ENCODE measurements around the gene FGD5.
"Not testable (repeated sequence)": the region's sequence is repeated elsewhere in the genome, so short reads cannot be mapped to it uniquely, and the experiment has no call there.

FGD5 gene

DNA sequence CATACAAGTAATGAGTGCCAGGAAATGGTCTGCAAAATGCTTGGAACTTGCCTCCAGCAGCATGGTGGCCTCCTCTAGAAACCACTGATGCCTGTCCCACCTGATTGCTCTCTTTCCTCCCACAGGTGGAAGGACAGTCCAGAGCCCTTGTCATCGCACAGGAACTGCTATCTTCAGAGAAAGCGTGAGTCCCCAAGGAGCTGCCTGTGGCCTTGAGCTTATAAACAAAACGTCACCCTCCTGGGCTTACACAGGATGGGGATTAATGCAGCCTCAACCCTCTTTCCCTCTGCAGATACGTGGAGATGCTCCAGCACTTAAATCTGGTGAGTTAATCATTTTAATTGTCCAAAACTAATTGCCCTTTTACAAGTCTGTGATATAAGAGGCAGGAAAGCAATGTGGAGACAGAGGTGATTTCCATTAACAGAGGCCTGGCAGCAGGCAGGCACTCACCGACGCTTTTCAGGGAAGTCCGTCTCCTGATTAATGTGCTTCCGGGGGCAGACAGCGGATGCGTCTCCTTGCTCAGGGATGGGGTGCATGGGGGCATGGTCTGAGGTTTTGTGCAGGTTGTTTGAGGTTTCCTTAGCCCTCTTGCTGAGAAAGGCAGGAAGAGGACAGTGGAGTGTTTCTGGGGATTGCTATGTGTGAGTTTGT lies 61.8 kb downstream of the FGD5 start:
- DNase-seq = no peak

DNA sequence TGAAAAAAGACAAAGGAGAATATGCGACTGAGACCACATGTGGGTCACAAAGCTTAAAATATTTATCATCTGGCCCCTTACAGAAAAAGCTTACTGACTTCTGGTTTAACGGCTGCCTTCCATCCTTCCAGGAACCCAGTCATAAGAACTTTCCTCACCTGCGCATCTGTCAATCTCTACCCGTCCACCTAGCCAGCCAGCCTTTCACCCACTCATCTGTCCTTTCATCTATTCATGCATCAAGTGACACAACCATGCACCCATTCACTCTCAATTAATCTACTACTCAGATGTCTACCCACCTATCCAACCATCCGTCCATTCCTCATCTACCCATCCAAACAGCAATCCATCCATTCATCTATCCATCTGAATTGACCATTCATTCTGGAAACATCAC lies 64.5 kb downstream of the FGD5 start:
- no peak for DNase-seq

DNA sequence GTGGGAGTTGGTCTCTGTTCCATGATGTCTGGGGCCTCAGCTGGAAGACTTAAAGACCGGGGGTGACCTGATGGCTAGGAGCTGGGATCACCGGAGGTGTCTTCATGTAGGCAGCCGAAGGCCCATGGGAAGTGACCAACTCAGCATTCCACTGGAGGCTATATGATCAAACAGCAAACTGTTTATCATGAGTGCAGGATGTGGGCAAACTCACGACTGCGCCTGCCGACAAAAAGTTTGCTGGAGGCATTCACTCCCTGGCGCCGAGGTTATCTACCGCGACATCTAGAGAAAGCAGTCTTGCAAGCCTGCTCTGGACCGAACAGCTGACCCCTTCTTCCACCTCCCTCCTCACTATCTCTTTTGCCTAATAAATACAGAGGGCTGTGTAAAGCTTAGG lies 65.9 kb downstream of the FGD5 start:
- no peak for DNase-seq

DNA sequence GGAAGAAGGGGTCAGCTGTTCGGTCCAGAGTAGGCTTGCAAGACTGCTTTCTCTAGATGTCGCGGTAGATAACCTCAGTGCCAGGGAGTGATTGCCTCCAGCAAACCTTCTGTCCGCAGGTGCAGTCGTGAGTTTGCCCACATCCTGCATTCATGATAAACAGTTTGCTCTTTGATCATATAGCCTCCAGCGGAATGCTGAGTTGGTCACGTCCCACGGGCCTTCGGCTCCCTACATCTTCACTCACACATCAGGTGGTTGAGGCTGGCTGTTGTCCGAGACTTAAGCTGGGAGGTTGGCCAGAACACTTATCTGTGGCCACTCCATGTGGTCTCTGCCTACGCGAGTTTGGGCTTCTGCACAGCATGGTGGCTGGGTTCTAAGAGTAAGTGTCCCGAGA lies 66.5 kb downstream of the FGD5 start:
- no peak for DNase-seq

DNA sequence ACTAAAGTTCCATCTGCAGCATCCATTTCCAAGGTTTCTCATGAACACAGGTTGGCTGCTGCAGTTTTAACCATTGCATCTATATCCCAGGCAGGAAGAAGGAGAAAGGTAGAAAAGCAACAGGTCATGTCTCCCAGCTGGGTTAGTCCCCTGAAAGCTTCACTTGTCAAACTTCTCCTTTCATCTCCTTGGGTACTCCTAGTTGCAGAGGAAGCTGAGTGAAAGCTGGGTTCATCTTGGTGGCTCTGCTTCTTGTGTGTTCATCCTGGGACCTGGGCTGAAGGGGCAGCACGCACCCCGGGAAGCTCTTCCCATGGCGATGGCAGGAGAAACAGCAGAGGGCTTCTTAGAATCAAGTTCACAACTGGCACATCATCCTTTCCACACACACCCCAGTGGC lies 67.3 kb downstream of the FGD5 start:
- DNase-seq = no peak

DNA sequence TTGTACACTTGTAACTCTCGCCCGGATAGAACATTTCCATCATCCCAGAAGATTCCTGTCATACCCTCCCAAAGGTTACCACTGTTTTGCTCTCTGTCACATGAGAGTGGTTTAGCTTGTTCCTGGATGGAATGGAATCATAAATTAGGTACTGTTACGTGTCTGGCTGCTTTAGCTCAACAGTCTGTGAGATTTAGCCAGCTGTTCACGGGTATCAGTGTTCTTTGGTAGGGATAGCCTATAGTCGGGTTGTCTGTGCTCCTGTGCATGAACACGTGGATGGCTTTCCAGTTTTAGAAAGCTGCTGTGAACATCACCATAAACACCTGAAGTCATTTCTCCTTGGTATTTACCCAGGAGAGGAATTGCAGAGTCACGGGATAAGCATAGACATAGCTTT lies 70.4 kb downstream of the FGD5 start:
- no peak for DNase-seq

DNA sequence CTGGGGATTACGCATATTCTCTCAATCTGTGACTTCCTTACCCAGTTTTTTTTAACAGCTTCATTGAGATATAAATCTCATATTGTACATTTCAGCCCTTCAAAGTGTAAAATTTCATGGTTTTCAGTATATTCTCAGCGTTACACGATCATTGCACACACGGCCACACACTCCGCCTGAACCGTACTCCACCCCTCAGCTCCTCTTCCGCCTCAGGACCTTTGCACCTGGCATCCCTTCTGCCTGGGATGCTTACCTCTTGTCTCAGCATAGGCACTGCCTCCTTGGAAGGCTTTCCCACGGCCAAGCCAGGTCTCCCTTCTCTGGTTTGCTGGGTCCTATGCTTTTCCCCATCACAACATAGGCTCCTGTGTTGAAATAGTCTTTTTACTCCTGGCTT lies 71.2 kb downstream of the FGD5 start:
- DNase-seq = no peak

DNA sequence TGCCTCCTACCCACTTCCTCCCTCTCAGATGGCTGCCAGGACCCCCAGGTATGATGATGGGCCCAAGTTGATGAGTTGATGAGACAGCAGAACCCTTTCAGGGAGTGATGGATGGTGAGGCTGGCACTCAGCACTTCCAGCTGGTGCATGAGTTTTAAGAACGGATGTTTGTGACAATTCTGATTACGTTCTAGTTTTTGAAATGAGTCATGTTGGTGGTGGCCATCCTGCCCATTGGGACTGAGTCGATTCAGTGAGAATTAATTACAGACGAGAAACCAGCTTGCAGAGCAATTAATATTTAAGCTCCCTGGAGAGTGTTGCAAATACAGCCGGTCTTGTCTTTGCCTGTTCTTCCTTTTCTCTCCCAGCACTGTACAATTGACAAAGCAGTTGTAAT lies 71.7 kb downstream of the FGD5 start:
- DNase-seq = no peak

DNA sequence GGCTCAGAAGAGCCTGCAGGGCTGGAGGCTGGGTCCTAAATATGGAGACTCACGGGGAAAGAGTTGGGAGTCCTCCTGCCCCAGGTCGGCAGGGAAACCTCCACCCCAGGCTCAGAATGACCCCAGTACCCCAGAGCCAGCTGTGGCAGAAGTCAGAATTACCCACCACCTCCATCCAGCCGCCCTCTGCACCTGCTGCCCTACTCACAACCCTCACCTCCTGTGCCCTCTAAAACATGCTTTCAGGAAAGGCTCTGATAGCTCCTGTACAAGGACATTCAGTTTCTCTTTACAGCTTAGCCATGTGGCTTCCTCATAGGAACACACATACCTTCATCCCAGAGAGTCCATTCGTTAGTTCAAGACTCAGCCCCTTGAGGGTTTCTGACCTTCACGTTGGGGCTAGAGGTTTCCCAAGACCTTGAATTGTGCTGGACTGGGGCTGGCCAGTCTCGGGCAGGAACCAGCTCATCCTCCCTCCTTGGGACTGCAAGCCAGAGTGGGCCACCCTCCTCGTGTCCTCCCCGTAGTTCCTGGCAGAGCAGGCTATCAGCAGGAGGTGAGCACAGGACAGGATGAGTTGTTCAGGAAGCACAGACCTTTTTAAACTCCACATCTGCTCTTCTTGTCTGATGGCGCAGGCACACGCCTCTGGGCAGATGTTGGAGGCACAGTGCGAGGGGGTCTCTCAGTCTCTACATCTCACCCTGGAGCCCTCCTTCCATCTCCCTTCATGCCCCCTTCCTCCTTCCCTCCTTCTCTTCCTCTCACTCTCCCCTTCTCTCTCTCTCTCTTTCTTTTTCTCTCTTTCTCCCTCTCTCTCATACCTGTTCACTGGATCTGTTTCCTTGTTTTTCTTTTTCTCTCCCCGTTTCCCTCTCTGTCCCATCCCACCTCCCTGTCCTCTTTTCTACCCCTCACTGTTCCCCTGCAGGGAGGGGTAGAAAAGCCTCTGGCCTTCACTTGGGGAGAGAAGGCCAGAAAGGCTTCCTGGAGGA lies 72.7 kb downstream of the FGD5 start:
- DNase-seq = no peak

DNA sequence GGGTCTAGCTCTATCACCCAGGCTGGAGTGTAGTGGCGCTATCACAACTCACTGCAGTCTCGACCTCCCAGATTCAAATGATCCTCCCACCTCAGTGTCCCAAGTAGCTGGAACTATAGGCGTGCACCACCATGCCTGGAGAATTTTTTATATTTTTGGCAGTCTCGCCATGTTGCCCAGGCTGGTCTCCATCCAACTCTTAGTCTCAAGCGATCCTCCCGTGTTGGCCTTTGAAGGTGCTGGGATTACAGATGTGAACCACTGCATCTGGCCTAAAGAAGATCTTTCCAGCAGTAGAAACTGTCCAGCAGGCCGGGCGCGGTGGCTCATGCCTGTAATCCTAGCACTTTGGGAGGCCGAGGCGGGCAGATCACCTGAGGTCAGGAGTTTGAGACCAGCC lies 73.5 kb downstream of the FGD5 start:
- no peak for DNase-seq

DNA sequence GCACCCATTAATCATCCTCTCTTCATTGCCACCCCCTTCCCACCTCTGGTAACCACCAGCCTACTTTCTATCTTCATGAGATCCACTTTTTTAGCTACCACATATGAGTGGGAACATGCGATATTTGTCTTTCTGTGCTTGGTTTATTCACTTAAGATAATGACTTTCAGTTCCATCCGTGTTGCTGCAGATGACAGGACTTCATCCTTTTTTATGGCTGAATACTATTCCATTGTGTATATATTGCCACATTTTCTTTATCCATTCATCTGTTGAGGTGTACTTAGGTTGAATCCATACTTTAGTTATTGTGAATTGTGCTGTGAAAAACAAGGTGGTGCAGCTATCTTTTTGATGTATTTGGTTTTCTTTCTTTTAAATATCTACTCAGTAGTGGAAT lies 75.3 kb downstream of the FGD5 start:
- DNase-seq = no peak

DNA sequence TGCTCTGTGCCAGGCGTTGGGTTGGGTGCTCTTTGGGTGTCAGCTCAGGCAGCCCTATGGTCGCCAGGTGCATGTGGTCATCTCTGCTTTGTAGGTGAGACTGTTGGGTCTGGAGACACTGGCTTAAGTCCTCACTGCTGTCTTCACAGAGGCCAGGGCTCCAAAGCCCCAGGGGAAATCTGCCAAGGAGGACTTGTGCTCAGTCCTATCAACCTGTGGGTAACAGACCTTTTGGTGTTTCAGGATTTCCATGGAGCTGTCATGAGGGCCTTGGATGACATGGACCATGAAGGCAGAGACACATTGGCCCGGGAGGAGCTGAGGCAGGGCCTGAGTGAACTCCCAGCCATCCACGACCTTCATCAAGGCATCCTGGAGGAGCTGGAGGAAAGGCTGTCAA lies 78.5 kb downstream of the FGD5 start:
- DNase-seq = no peak

DNA sequence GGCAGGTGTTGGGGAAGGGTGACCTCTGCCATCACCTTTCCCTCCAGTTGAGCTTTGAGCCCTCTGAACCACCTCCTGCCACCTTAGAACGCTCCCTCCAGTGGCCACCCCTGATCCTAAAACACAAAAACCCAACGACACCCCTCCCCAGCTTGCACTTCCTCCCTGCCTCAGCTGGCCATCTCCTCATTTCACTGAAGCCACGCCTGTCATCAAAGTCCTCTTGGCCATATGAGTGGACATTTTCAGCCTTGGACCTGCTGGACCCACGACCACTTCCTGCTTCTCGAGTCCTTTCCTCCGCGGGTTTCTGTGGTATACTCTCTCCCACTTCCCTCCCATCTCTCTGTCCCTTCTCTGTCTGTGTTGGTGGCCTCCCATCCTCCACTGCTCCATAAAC lies 80.2 kb downstream of the FGD5 start:
- no peak for DNase-seq

DNA sequence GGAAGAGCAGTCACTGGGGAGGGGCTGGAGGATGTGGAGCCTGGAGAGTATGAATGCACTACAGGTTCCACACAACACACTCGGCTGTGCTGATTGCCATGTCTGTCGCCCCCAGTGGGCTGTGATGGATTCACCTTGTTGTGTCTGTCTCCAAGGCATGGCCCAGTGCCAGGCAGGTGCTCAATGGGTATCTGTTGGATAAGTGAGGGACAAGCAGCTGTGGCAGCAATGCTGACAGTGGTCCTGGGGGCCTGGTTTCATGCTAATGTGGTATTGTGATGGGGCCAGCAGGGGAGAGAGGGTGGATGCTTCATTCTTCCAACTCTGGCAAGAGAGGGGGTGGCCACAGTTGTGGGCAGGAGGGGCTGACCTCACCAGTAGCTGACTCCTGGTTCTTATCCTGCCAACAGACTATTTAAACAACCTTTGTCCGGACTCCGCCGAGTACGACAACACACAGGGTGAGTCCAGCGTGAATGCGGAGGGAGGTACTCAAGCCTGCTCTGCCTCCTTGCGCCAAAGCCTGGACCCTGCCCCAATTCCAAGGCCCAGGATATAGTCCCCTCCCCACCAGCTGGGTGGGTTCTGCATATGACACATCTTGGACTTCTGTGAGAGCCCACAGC lies 81.3 kb downstream of the FGD5 start:
- no peak for DNase-seq

DNA sequence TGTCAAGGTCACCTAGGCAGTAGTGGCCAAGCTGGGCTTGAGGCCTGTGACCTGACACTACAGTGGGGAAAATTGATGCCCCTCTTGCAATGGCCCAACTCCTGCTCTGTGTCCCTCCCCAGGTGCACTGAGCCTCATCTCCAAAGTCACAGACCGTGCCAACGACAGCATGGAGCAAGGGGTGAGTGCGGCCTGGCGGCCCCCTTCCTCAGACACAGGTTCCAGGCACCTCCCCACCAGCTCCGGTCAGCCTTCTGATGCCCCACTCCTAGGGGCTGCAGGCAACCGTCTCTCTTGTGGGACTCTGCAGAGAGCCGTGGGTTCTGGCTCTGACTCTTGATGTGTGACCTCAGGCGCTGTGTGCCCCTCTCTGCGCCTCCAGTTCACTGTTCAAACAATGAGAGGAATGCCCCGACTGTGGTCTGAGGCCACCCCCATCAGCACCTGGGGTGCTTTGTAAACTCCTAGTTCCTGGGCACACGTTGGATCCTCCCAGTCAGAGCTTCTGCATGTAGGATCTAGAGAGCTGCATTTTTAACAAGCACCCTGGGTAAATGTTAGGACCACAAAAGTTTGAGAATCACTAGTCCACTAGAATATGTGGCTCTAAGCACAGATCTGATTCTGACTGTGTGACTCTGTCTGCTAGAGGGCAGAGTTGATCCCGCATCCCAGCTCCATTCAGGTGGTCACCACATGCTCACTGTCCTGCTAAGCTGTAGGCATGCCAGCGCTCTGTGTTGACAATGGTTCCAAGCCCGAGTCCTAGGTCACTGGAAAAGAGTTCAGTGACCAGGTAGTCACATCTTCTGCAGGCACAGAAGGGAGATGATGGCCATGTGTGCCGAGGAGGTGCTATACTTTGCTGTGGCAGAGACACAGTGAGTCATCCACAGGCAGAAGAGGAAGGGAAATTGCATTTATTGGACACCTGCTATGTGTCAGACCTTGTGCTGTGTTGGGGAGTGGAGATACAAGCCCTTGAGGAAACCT lies 82.4 kb downstream of the FGD5 start:
- no peak for DNase-seq

DNA sequence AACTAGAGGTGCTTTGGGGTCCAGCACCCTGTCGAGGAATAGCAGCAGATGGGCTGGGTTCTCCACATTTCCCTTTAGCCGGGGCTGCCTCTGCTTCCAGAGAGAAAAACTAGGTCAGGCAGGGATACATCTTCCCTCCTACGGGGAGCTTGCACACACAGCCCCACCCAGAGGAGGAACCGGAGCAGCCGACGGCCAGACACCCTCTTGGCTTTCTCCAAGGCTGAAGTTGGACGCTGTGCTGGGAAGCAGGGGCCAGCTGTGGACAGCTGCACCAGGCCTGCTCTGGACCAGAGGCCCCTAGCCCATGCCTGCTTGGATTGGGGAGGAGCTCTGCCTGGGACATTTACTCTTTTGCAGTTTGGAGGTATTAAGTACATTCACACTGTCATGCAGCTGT lies 84.0 kb downstream of the FGD5 start:
- no peak for DNase-seq

DNA sequence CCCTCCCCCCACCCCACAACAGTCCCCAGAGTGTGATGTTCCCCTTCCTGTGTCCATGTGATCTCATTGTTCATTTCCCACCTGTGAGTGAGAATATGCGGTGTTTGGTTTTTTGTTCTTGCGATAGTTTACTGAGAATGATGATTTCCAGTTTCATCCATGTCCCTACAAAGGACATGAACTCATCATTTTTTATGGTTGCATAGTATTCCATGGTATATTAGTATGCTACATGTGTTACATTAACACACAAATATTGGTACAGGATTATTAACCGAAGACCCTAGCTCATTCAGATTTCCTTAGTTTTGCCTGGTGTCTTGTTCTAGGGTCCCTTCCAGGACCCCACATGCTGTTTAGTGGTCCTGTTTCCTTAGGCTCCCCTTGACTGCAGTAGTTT lies 84.7 kb downstream of the FGD5 start:
- DNase-seq = not testable (repeated sequence)

DNA sequence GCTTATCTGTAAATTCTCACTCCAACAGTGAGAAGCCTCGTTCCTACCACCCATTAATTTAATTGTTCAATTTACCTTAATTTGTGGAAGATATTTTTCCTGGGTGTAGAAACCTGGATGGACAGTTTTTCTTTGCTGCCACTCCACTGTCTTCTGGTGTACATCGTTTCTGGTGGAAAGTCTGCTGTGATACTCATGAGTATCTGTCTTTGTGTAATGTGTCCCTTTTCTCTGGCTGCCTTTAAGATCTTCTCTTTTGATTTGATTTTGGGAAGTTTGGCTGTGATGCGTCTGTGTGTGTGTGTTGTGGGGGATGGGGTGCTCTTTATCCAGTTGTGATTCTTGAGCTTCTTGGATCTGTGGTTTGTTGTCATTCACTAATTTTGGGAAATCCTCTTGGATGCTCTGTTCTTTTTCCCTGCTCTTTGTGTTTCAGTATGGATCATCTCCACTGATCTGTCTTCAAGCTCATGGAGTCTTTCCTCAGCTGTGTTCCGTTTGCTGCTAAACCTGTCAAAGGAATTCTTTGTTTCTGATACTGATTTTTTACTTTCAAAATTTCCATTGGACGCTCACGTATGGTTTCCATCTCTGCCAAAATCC lies 86.4 kb downstream of the FGD5 start:
- DNase-seq = no peak

DNA sequence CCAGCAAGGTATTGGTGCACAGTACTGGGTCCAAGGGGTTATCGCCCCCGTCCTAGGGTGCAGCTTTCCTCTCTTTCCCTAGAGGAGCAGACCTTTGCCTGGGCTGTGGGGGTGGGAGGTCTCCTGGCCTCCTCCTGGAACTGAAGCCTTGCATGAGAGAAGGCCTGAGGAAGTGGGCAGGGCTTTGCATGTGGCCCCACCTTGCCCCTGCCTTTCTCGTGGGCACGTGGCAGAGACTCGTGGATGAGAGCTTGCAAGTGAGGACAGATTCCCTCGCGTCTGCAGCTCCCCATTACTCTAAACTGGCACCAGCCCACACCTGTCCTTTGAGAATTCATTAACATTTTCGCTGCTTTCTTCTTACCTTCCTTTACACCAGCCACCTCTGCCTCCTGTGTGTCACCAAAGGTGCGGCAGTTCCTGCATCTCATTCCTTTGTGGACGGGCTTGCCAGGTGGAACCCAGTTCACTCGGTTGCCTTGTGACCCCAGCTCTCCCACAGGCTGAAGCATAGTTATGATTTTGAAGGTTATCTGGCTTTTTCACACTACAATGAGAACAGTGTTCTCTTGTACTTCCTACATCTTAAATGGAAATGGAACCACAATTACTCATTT lies 87.7 kb downstream of the FGD5 start:
- DNase-seq = no peak

DNA sequence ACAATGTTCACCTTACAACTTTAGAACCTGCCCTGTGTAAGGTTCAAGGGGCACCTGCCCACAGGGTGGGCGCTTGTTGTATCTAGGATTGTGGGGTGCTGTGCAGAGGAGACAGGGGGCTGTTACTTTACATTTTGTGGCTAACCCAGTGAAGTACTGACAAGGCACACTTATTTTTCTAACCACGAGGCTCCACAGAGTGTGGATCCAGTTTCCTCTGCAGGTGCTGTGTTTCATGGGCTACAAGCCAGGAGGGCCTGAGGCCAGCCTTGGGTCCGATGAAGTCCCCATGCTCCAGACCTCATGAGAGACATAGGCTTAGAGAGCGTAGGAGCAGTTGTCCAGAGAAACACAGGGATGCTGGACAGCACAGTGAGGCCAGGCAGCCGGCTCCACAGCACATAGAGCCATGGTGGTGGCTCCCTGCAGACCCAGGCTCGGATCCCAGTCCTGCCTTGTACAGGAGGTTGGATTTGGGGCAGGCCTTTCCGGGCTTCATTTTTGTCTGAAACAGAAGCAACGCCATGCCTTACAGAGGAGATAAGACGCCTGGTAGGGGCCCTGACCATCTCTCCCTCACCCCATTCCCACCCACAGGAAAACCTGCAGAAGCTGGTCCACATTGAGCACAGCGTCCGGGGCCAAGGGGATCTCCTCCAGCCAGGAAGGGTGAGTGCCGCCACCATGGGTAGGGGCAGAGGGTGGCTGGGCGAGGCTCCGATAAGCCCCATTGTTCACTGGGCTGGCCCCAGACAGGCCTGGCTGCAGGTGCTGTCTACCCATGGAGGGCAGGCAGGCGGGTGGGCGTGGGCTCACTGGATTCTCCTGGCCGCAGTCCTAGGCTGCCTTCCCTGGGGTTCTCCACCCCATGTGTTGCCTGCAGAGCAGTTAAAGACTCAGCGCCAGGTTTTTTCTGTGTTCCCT lies 88.5 kb downstream of the FGD5 start:
- DNase-seq = no peak

DNA sequence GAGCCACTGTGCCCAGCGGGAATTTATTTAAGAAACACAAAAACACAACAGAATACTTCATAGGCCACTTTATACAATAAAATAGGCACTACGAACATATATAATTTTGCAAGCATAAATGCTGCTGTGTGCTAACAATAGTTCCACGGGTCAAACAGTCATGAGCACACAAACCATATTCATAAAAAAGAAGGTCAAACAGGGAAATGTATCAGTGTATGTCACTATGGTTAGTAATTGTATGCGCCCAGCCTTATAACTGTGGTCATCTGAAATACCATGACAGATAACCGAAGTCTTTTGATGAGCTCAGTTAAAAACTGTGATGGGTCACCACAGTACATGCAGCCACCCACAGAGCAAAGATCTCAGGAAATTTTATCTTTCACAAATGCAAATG lies 90.5 kb downstream of the FGD5 start:
- DNase-seq = no peak
